Liver (tissue), 9 donors: Measurements from ENCODE around the gene CAMK2B. TPM values are rescaled to one million over a fixed set of nuclear protein-coding genes. Genes with fewer than 3 reads are reported as not detected.
A peak's percentile ranks its signal among the peaks of the same experiment; 100 is the strongest.

ENCODE experiments used
- DNase-seq: peaks from one replicate; pipeline ENCODE4 v3.0.0-alpha.2; 2017; ENCODE audit warnings: low spot score
- H3K27ac ChIP-seq, 2 donors: one replicate each; pipeline ENCODE4 v1.7.0; 2013; ENCODE audit warnings: inconsistent platforms in 2 of 2, low read length in 2 of 2, control low read depth in 1 of 2, low read depth in 1 of 2, mild to moderate bottlenecking in 1 of 2
- H3K27me3 ChIP-seq, 4 donors: one replicate each; pipeline versions ENCODE4 v1.6.1 to v1.7.0; 2013; ENCODE audit warnings: low read length in 3 of 4, inconsistent platforms in 1 of 4, mild to moderate bottlenecking in 1 of 4, moderate library complexity in 1 of 4; ENCODE audit not compliant: control insufficient read depth in 4 of 4, insufficient read depth in 4 of 4
- H3K36me3 ChIP-seq, 4 donors: one replicate each; pipeline versions ENCODE4 v1.6.1 to v1.7.0; 2013; ENCODE audit warnings: low read length in 3 of 4, mild to moderate bottlenecking in 3 of 4, low read depth in 1 of 4, moderate library complexity in 1 of 4; ENCODE audit not compliant: control insufficient read depth in 4 of 4, insufficient read depth in 3 of 4
- H3K4me1 ChIP-seq, 4 donors: one replicate each; pipeline versions ENCODE4 v1.6.1 to v1.7.0; 2013; ENCODE audit warnings: low read length in 3 of 4, mild to moderate bottlenecking in 3 of 4, moderate library complexity in 1 of 4; ENCODE audit not compliant: control insufficient read depth in 4 of 4, insufficient read depth in 4 of 4
- H3K4me3 ChIP-seq, 3 donors: one replicate each; pipeline versions ENCODE4 v1.6.1 to v1.7.0; 2013; ENCODE audit warnings: low read length in 3 of 3, control low read depth in 1 of 3, low read depth in 1 of 3, mild to moderate bottlenecking in 1 of 3
- H3K9ac ChIP-seq, 2 donors: one replicate each; pipeline ENCODE4 v1.7.0; 2013; ENCODE audit warnings: low read length in 2 of 2, mild to moderate bottlenecking in 2 of 2, moderate library complexity in 2 of 2, control low read depth in 1 of 2, low read depth in 1 of 2
- H3K9me3 ChIP-seq, 4 donors: one replicate each; pipeline versions ENCODE4 v1.6.1 to v1.7.0; 2013; ENCODE audit warnings: low read length in 3 of 4; ENCODE audit not compliant: control insufficient read depth in 4 of 4
- ATF3 ChIP-seq: IDR thresholded peaks from 2 replicates; pipeline ENCODE4 v1.6.1; 2016; ENCODE audit warnings: antibody characterized with exemption
- EGR1 ChIP-seq, 2 donors: IDR thresholded peaks; 2 replicates each; pipeline ENCODE4 v1.6.1; 2016 to 2018; ENCODE audit warnings: antibody characterized with exemption in 2 of 2, low read depth in 2 of 2
- FOXA1 ChIP-seq: IDR thresholded peaks from 2 replicates; pipeline ENCODE4 v1.6.1; 2016; ENCODE audit warnings: antibody characterized with exemption
- FOXA2 ChIP-seq: IDR thresholded peaks from 2 replicates; pipeline ENCODE4 v1.6.1; 2016; ENCODE audit warnings: antibody characterized with exemption
- GABPA ChIP-seq, 2 donors: IDR thresholded peaks in 1 of 2; conservative IDR thresholded peaks in 1 of 2; 2 replicates each; pipeline ENCODE4 v1.6.1; 2016; ENCODE audit warnings: antibody characterized with exemption in 2 of 2, mild to moderate bottlenecking in 1 of 2, moderate library complexity in 1 of 2
- HNF4A ChIP-seq, 2 donors: conservative IDR thresholded peaks; 2 replicates each; pipeline ENCODE4 v1.6.1; 2016; ENCODE audit warnings: antibody characterized with exemption in 2 of 2, mild to moderate bottlenecking in 2 of 2
- HNF4G ChIP-seq: IDR thresholded peaks from 2 replicates; pipeline ENCODE4 v1.6.1; 2016; ENCODE audit warnings: antibody characterized with exemption
- JUND ChIP-seq, 2 donors: IDR thresholded peaks; 2 replicates each; pipeline ENCODE4 v1.6.1; 2016; ENCODE audit warnings: antibody characterized with exemption in 2 of 2
- NR2F2 ChIP-seq: IDR thresholded peaks from 2 replicates; pipeline ENCODE4 v1.6.1; 2016; ENCODE audit warnings: antibody characterized with exemption
- RAD21 ChIP-seq, 2 donors: IDR thresholded peaks; 2 replicates each; pipeline ENCODE4 v1.6.1; 2016; ENCODE audit warnings: antibody characterized with exemption in 2 of 2, mild to moderate bottlenecking in 2 of 2
- RXRA ChIP-seq, 2 donors: IDR thresholded peaks; 2 replicates each; pipeline ENCODE4 v1.6.1; 2017 to 2018; ENCODE audit warnings: antibody characterized with exemption in 2 of 2, mild to moderate bottlenecking in 1 of 2
- SP1 ChIP-seq: IDR thresholded peaks from 2 replicates; pipeline ENCODE4 v1.6.1; 2018; ENCODE audit warnings: antibody characterized with exemption, mild to moderate bottlenecking
- TAF1 ChIP-seq: conservative IDR thresholded peaks from 2 replicates; pipeline ENCODE4 v1.6.1; 2016; ENCODE audit warnings: antibody characterized with exemption, mild to moderate bottlenecking
- YY1 ChIP-seq: IDR thresholded peaks from 2 replicates; pipeline ENCODE4 v1.6.1; 2016; ENCODE audit warnings: antibody characterized with exemption, mild to moderate bottlenecking
- WGBS: extraction: QIAGEN DNeasy Blood & Tissue Kit; methylation state at CpG from one replicate; pipeline ENCODE4 v1.1.7; 2013; 5-methylcytosine and 5-hydroxymethylcytosine counted together
- polyA plus RNA-seq, 2 donors: library from polyadenylated mRNA; stranded (reverse) in 1 of 2; unstranded in 1 of 2; fragments of 200-250 nt in 1 of 2; fragments of >200 nt in 1 of 2; fragmentation: Nextera tagmentation in 1 of 2; extraction: Ambion mirVana in 1 of 2; gene quantifications; one replicate each; pipeline versions ENCODE4 v1.2.1 to v1.2.3, GENCODE V29; 2013 to 2015
- total RNA-seq, 2 donors: library from RNA; depleted of rRNA; stranded (reverse); fragments of >200 nt; gene quantifications; one replicate each; pipeline ENCODE4 v1.2.3, GENCODE V29; 2014
- TF ChIP-seq, protein P1 (sequence below): IDR thresholded peaks from 2 replicates; pipeline ENCODE4 v1.6.1; 2016; ENCODE audit warnings: antibody characterized with exemption
- TF ChIP-seq, protein P2 (sequence below): IDR thresholded peaks from 2 replicates; pipeline ENCODE4 v1.6.1; 2016; ENCODE audit warnings: antibody characterized with exemption, mild to moderate bottlenecking
- TF ChIP-seq, protein P3 (sequence below): fragments of 150-350 bp; IDR thresholded peaks from 2 replicates; pipeline ENCODE4 v1.5.1; 2017; ENCODE audit warnings: improper control_type of control experiment, low read depth, low read length; ENCODE audit not compliant: missing input control
- TF ChIP-seq, protein P4 (sequence below): IDR thresholded peaks from 2 replicates; pipeline ENCODE4 v1.6.1; 2016; ENCODE audit warnings: antibody characterized with exemption
- donor health status: healthy.
- donor health status: healthy.
- donor health status: healthy.
- donor health status: healthy.
- donor health status: healthy.

CAMK2B gene
- total and polyA plus RNA-seq, 4 donors = 2.1 to 3.3 (median 2.2) TPM; not detected in 1

DNA sequence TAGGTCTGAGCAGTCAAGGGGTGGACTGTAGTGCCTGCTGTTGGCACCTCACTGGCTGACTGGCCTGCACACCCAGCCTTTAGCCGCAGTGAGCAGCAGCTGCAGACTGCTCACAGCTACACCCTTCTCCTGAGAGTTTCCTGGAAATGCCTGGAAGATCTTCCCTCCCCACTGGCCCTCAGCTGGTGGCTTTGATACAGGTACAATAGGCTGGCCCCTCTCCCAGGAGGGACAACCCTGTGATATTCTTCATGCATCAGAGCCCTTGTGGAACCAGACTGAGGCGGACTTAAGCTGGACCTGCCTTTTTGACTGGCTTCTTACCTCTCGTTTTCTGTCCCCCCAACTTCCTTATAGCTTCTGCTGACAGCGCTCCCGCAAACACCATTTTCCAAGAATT lies 142.6 kb downstream of the CAMK2B start:
- WGBS = 82% methylated on average over 5 of the region's 5 CpGs
- no peak overlapping the region for H3K9ac ChIP-seq
- H3K4me1 ChIP-seq = peaks cover 0 to 3% (median 1%) of the 10 kb centered on the region in 4 donors
- H3K9me3 ChIP-seq = peaks cover 6 to 16% (median 12%) of the 10 kb centered on the region in 4 donors
- H3K27me3 ChIP-seq = no peaks in the 10 kb centered on the region
- H3K36me3 ChIP-seq = no peaks in the 10 kb centered on the region
- DNase-seq = no peak
- TF ChIP-seq, protein P1, sequence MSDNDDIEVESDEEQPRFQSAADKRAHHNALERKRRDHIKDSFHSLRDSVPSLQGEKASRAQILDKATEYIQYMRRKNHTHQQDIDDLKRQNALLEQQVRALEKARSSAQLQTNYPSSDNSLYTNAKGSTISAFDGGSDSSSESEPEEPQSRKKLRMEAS = no peak
- no peak for TF ChIP-seq RAD21 (IDR thresholded peaks at IDR 0.05)
- TF ChIP-seq, protein P2, sequence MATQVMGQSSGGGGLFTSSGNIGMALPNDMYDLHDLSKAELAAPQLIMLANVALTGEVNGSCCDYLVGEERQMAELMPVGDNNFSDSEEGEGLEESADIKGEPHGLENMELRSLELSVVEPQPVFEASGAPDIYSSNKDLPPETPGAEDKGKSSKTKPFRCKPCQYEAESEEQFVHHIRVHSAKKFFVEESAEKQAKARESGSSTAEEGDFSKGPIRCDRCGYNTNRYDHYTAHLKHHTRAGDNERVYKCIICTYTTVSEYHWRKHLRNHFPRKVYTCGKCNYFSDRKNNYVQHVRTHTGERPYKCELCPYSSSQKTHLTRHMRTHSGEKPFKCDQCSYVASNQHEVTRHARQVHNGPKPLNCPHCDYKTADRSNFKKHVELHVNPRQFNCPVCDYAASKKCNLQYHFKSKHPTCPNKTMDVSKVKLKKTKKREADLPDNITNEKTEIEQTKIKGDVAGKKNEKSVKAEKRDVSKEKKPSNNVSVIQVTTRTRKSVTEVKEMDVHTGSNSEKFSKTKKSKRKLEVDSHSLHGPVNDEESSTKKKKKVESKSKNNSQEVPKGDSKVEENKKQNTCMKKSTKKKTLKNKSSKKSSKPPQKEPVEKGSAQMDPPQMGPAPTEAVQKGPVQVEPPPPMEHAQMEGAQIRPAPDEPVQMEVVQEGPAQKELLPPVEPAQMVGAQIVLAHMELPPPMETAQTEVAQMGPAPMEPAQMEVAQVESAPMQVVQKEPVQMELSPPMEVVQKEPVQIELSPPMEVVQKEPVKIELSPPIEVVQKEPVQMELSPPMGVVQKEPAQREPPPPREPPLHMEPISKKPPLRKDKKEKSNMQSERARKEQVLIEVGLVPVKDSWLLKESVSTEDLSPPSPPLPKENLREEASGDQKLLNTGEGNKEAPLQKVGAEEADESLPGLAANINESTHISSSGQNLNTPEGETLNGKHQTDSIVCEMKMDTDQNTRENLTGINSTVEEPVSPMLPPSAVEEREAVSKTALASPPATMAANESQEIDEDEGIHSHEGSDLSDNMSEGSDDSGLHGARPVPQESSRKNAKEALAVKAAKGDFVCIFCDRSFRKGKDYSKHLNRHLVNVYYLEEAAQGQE = no peak
- TF ChIP-seq FOXA1 = no peak
- TF ChIP-seq TAF1 = no peak
- no peak for TF ChIP-seq HNF4A (conservative IDR thresholded peaks at IDR 0.05)
- no peak for TF ChIP-seq RXRA (IDR thresholded peaks at IDR 0.05)
- TF ChIP-seq, protein P3, sequence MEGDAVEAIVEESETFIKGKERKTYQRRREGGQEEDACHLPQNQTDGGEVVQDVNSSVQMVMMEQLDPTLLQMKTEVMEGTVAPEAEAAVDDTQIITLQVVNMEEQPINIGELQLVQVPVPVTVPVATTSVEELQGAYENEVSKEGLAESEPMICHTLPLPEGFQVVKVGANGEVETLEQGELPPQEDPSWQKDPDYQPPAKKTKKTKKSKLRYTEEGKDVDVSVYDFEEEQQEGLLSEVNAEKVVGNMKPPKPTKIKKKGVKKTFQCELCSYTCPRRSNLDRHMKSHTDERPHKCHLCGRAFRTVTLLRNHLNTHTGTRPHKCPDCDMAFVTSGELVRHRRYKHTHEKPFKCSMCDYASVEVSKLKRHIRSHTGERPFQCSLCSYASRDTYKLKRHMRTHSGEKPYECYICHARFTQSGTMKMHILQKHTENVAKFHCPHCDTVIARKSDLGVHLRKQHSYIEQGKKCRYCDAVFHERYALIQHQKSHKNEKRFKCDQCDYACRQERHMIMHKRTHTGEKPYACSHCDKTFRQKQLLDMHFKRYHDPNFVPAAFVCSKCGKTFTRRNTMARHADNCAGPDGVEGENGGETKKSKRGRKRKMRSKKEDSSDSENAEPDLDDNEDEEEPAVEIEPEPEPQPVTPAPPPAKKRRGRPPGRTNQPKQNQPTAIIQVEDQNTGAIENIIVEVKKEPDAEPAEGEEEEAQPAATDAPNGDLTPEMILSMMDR = no peak
- no peak for TF ChIP-seq NR2F2
- no peak for TF ChIP-seq JUND (IDR thresholded peaks at IDR 0.05)
- TF ChIP-seq EGR1 (IDR thresholded peaks at IDR 0.05; ENCODE audit: low read depth in 2 of 2) = no peak
- no peak for TF ChIP-seq FOXA2
- TF ChIP-seq SP1 = no peak
- no peak for TF ChIP-seq ATF3
- no peak for TF ChIP-seq HNF4G
- TF ChIP-seq GABPA (IDR thresholded peaks at IDR 0.05 in 1 of 2, conservative IDR thresholded peaks at IDR 0.05 in 1 of 2) = no peak
- no peak for TF ChIP-seq YY1
- TF ChIP-seq, protein P4, sequence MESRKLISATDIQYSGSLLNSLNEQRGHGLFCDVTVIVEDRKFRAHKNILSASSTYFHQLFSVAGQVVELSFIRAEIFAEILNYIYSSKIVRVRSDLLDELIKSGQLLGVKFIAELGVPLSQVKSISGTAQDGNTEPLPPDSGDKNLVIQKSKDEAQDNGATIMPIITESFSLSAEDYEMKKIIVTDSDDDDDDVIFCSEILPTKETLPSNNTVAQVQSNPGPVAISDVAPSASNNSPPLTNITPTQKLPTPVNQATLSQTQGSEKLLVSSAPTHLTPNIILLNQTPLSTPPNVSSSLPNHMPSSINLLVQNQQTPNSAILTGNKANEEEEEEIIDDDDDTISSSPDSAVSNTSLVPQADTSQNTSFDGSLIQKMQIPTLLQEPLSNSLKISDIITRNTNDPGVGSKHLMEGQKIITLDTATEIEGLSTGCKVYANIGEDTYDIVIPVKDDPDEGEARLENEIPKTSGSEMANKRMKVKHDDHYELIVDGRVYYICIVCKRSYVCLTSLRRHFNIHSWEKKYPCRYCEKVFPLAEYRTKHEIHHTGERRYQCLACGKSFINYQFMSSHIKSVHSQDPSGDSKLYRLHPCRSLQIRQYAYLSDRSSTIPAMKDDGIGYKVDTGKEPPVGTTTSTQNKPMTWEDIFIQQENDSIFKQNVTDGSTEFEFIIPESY = no peak
- H3K4me3 ChIP-seq = peak overlapping the region in 1 of 3 donors; percentile 5
- H3K27ac ChIP-seq = no peak overlapping the region
